ENCODE measurements around the gene AGO3. TPM values are rescaled to one million over a fixed set of nuclear protein-coding genes. Genes with fewer than 3 reads are reported as not detected.
"Not testable (repeated sequence)": the region's sequence is repeated elsewhere in the genome, so short reads cannot be mapped to it uniquely, and the experiment has no call there.

The AGO3 gene
- total and polyA plus RNA-seq, 5 donors from 2014 or later, result 8.1 to 36.7 (median 9.6) TPM

DNA sequence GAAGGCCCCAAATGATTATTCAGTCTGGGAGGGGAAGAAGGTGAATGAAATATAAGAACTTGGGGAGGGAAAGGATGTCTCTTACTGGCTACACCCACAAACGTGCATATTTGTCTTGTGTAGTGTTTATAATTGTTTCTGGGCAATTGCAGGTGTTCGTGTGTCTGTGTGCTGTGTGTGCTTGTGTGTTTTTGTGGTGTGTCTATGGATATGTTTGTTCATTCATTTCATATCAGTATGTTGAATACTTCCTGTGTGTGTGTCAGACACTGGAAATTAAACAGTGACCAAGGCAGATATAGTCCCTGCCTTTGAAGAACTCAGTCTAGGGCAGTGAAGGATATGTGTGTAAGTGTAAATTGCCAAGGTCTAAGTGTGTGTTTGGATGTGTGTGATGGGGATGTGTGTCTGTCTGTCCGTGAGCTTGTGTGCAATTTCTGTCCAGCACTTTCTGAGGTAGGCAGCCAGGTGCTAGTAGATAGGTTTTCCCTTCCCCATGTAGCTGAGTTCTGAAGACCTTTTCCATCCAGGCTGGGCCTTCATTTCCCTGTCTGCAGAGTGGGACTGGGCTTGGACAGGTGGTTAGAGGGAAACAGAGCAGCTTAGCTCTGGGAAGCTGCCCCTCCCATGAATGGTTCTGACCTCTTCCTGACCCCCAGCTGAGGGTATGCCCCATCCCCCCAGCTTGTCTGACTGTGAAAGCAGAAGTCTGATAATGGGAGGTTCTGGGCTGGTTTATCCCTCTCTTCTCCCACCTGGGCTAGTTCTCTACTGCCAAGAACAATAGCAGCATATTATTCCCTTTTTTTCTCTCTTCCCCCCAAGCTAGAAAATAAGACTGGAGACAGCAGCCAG is 44.1 kb upstream of the AGO3 start:
- peaks cover 22% of the 10 kb centered on the region for H3K36me3 ChIP-seq (ENCODE audit: control insufficient read depth, insufficient read depth, low read length)
- H3K27ac Mint-ChIP-seq, result peak overlapping the region in 2 of 3 donors; percentile 10 to 37
- DNase-seq, result no peak
- H3K4me1 Mint-ChIP-seq, result peaks cover 10 to 55% (median 26%) of the 10 kb centered on the region in 4 donors
- H3K27ac ChIP-seq (ENCODE audit: insufficient read depth, low read length, poor library complexity, severe bottlenecking), result no peak overlapping the region
- H3K4me3 ChIP-seq (ENCODE audit: low read depth, low read length), result no peak overlapping the region
- H3K27me3 ChIP-seq (ENCODE audit: control insufficient read depth, insufficient read depth, low read length), result peaks cover 5% of the 10 kb centered on the region
- no peaks in the 10 kb centered on the region for H3K9me3 Mint-ChIP-seq
- ATAC-seq (ENCODE audit: low read depth in 2 of 2), result no peak
- H3K27me3 Mint-ChIP-seq, result peaks cover 6% of the 10 kb centered on the region
- H3K9me3 ChIP-seq (ENCODE audit: control insufficient read depth in 2 of 2, low read length in 2 of 2), result no peaks in the 10 kb centered on the region
- peaks cover 20% of the 10 kb centered on the region for H3K36me3 Mint-ChIP-seq
- peaks cover 44% of the 10 kb centered on the region for H3K4me1 ChIP-seq (ENCODE audit: control insufficient read depth, insufficient read depth, low read length, poor library complexity, severe bottlenecking)
- H3K4me3 Mint-ChIP-seq, result peak overlapping the region in 3 of 4 donors; percentile 2 to 31 (median 23)

DNA sequence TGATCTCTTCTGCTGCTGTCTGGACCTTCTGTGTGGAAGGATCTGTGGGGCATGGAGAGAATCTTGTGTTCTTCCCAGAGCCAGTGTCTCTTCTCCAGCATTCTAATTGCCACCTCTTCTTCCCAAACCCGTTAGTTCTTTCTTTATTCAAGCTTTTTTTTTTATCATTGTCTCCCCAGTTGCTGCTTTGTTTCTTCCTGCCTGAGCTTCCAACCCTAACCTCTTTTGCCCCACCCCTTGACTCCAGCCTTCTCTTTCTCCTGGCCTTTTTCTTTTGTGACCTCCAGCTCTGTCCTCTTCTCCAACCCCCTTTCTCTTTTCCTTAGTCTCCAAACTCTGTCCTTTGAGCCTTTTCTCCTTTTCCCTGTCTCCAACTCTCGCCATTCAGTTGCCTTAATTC is 43.4 kb upstream of the AGO3 start:
- Histone ChIP-seq H3K4me1 (ENCODE audit: control insufficient read depth, insufficient read depth, low read length, poor library complexity, severe bottlenecking) (peaks cover 43% of the 10 kb centered on the region), H3K27ac (ENCODE audit: insufficient read depth, low read length, poor library complexity, severe bottlenecking) (no peak overlapping the region), H3K4me3 (ENCODE audit: low read depth, low read length) (no peak overlapping the region), H3K36me3 (ENCODE audit: control insufficient read depth, insufficient read depth, low read length) (peaks cover 29% of the 10 kb centered on the region), H3K9me3 (ENCODE audit: control insufficient read depth in 2 of 2, low read length in 2 of 2) (no peaks in the 10 kb centered on the region), H3K27me3 (ENCODE audit: control insufficient read depth, insufficient read depth, low read length) (no peaks in the 10 kb centered on the region)
- no peak for ATAC-seq (ENCODE audit: low read depth in 2 of 2)
- no peak for DNase-seq
- Mint-ChIP-seq H3K4me1 (peaks cover 10 to 48% (median 22%) of the 10 kb centered on the region in 4 donors), H3K4me3 (peak overlapping the region in 3 of 4 donors; percentile 23 to 48 (median 41)), H3K27ac (peak overlapping the region; percentile 5 to 37 (median 10)), H3K36me3 (peaks cover 25% of the 10 kb centered on the region), H3K9me3 (no peaks in the 10 kb centered on the region), H3K27me3 (peaks cover 3% of the 10 kb centered on the region)

DNA sequence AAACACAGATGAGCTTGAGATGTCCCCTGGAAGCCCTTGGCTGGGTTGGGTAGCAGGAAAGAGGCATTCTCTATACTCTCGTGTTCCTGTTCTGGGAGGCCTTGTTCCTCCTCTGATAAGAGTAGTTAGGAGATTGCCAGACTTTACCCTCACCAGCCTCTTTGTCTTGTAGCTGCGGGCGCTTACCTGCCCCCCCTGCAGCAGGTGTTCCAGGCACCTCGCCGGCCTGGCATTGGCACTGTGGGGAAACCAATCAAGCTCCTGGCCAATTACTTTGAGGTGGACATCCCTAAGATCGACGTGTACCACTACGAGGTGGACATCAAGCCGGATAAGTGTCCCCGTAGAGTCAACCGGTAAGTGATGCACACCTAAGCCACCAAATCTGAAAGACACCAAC is 42.6 kb upstream of the AGO3 start:
- Mint-ChIP-seq H3K4me3 (no peak overlapping the region), H3K9me3 (no peaks in the 10 kb centered on the region), H3K27me3 (no peaks in the 10 kb centered on the region), H3K36me3 (peaks cover 25% of the 10 kb centered on the region), H3K4me1 (peaks cover 10 to 44% (median 20%) of the 10 kb centered on the region in 4 donors), H3K27ac (no peak overlapping the region)
- Histone ChIP-seq H3K27me3 (ENCODE audit: control insufficient read depth, insufficient read depth, low read length) (no peaks in the 10 kb centered on the region), H3K4me1 (ENCODE audit: control insufficient read depth, insufficient read depth, low read length, poor library complexity, severe bottlenecking) (peaks cover 39% of the 10 kb centered on the region), H3K27ac (ENCODE audit: insufficient read depth, low read length, poor library complexity, severe bottlenecking) (no peak overlapping the region), H3K4me3 (ENCODE audit: low read depth, low read length) (no peak overlapping the region), H3K36me3 (ENCODE audit: control insufficient read depth, insufficient read depth, low read length) (peaks cover 35% of the 10 kb centered on the region), H3K9me3 (ENCODE audit: control insufficient read depth in 2 of 2, low read length in 2 of 2) (no peaks in the 10 kb centered on the region)
- DNase-seq (no peak), ATAC-seq (ENCODE audit: low read depth in 2 of 2) (no peak)

DNA sequence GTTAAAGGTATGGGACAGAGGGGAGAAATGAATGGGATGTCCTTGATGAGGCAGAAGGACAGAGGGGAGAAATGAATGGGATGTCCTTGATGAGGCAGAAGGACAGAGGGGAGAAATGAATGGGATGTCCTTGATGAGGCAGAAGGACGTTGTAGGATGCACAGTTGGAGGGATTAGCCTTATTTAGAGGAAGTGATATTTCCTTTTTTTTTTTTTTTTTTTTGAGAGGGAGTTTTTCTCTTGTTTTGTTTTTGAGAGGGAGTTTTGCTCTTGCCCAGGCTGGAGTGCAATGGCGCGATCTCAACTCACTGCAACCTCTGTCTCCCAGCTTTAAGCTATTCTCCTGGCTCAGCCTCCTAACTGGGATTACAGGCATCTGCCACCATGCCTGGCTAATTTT is 41.9 kb upstream of the AGO3 start:
- DNase-seq; H3K4me3 Mint-ChIP-seq; H3K9me3 ChIP-seq (ENCODE audit: control insufficient read depth in 2 of 2, low read length in 2 of 2); H3K9me3 Mint-ChIP-seq; H3K27me3 Mint-ChIP-seq; ATAC-seq (ENCODE audit: low read depth in 2 of 2); H3K27me3 ChIP-seq (ENCODE audit: control insufficient read depth, insufficient read depth, low read length); H3K4me3 ChIP-seq (ENCODE audit: low read depth, low read length); H3K27ac ChIP-seq (ENCODE audit: insufficient read depth, low read length, poor library complexity, severe bottlenecking): not testable (repeated sequence)
- Mint-ChIP-seq H3K36me3 (peaks cover 28% of the 10 kb centered on the region), H3K4me1 (peaks cover 10 to 40% (median 20%) of the 10 kb centered on the region in 4 donors), H3K27ac (peak overlapping the region in 1 of 3 donors; percentile 57)
- peaks cover 32% of the 10 kb centered on the region for H3K4me1 ChIP-seq (ENCODE audit: control insufficient read depth, insufficient read depth, low read length, poor library complexity, severe bottlenecking)
- H3K36me3 ChIP-seq (ENCODE audit: control insufficient read depth, insufficient read depth, low read length), result peaks cover 42% of the 10 kb centered on the region

DNA sequence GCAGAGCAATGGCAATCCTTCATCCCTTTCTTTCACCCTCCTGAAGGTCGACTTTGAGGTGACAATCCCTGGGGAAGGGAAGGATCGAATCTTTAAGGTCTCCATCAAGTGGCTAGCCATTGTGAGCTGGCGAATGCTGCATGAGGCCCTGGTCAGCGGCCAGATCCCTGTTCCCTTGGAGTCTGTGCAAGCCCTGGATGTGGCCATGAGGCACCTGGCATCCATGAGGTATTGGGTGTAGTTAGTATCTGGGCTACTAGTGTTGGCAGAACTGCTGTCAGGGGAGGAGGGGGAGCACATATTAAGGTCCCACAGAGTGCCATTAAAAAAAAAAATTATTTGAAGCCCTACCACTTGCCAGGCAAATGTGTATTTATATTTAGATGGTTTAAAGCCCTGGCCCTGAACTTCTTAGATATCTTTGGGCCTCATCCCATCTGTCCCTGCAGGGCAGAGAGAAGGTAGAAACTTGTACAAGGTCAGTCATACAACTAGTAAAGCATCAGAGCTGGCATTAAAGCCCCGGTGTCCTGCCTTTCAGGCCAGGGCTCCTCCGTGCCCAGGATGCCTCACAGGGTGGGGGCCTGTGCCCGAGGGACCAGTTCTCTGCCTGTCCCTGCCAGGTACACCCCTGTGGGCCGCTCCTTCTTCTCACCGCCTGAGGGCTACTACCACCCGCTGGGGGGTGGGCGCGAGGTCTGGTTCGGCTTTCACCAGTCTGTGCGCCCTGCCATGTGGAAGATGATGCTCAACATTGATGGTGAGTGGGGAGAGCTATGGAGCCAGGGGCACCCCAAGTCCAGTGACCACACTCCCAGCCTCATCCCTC is 37.6 kb upstream of the AGO3 start:
- Histone ChIP-seq H3K4me3 (ENCODE audit: low read depth, low read length) (no peak overlapping the region), H3K27ac (ENCODE audit: insufficient read depth, low read length, poor library complexity, severe bottlenecking) (no peak overlapping the region), H3K27me3 (ENCODE audit: control insufficient read depth, insufficient read depth, low read length) (no peaks in the 10 kb centered on the region), H3K9me3 (ENCODE audit: control insufficient read depth in 2 of 2, low read length in 2 of 2) (no peaks in the 10 kb centered on the region), H3K36me3 (ENCODE audit: control insufficient read depth, insufficient read depth, low read length) (peaks cover 72% of the 10 kb centered on the region), H3K4me1 (ENCODE audit: control insufficient read depth, insufficient read depth, low read length, poor library complexity, severe bottlenecking) (no peaks in the 10 kb centered on the region)
- peak overlapping the region in 1 of 4 donors; percentile 23 for H3K4me3 Mint-ChIP-seq
- no peak for ATAC-seq (ENCODE audit: low read depth in 2 of 2)
- H3K9me3 Mint-ChIP-seq, result no peaks in the 10 kb centered on the region
- H3K27me3 Mint-ChIP-seq, result no peaks in the 10 kb centered on the region
- peaks cover 0 to 8% (median 3%) of the 10 kb centered on the region in 4 donors for H3K4me1 Mint-ChIP-seq
- H3K27ac Mint-ChIP-seq, result peak overlapping the region in 1 of 3 donors; percentile 32
- DNase-seq, result no peak
- H3K36me3 Mint-ChIP-seq, result peaks cover 46% of the 10 kb centered on the region

DNA sequence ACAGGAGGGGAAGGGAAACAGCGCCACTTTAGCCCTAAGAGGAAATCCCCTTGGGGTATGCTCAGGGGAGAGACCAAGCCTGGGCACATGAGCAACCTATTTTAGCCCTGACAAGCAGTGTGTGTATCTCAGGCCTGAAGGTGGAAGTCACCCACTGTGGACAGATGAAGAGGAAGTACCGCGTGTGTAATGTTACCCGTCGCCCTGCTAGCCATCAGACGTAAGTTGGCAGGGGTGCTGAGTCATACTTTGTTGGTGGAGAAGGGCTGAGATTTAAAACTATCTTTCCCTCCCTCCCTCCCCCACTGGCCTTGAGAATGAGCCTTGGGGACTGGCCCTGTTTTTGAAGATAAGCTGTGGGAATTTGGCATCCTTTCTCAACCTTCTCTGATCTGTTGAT is 36.7 kb upstream of the AGO3 start:
- Mint-ChIP-seq H3K4me1 (peaks cover 0 to 4% (median 2%) of the 10 kb centered on the region in 4 donors), H3K9me3 (no peaks in the 10 kb centered on the region), H3K27me3 (no peaks in the 10 kb centered on the region), H3K27ac (no peak overlapping the region), H3K4me3 (no peak overlapping the region), H3K36me3 (peaks cover 46% of the 10 kb centered on the region)
- no peak for DNase-seq
- H3K36me3 ChIP-seq (ENCODE audit: control insufficient read depth, insufficient read depth, low read length), result peaks cover 72% of the 10 kb centered on the region
- H3K27ac ChIP-seq (ENCODE audit: insufficient read depth, low read length, poor library complexity, severe bottlenecking), result no peak overlapping the region
- H3K9me3 ChIP-seq (ENCODE audit: control insufficient read depth in 2 of 2, low read length in 2 of 2), result no peaks in the 10 kb centered on the region
- no peaks in the 10 kb centered on the region for H3K27me3 ChIP-seq (ENCODE audit: control insufficient read depth, insufficient read depth, low read length)
- peak; percentile 69 to 71 for ATAC-seq (ENCODE audit: low read depth in 2 of 2)
- no peak overlapping the region for H3K4me3 ChIP-seq (ENCODE audit: low read depth, low read length)
- no peaks in the 10 kb centered on the region for H3K4me1 ChIP-seq (ENCODE audit: control insufficient read depth, insufficient read depth, low read length, poor library complexity, severe bottlenecking)

DNA sequence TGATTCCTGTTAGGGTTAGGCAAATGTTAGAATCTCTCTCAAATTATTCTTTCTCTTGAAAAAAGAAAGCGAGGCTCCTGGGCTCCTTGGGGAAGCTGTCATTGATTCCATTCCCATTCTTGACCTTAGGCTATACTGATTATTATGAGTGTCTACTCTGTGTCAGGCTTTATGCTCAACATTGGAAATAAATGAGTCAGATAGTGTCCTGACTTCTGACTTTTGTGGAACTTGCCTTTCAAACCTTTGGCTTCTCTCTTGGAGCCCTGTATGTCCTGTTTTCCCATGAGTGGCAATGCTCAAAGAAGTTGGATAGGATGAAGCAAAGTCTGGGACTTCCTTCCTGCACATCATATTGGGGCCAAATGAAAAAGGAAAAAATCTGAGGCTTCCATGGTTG is 36.2 kb upstream of the AGO3 start:
- Mint-ChIP-seq H3K9me3 (no peaks in the 10 kb centered on the region), H3K4me1 (peaks cover 0 to 4% (median 2%) of the 10 kb centered on the region in 4 donors), H3K4me3 (no peak overlapping the region), H3K36me3 (peaks cover 47% of the 10 kb centered on the region), H3K27ac (no peak overlapping the region), H3K27me3 (no peaks in the 10 kb centered on the region)
- no peaks in the 10 kb centered on the region for H3K4me1 ChIP-seq (ENCODE audit: control insufficient read depth, insufficient read depth, low read length, poor library complexity, severe bottlenecking)
- no peak overlapping the region for H3K4me3 ChIP-seq (ENCODE audit: low read depth, low read length)
- H3K27me3 ChIP-seq (ENCODE audit: control insufficient read depth, insufficient read depth, low read length), result no peaks in the 10 kb centered on the region
- ATAC-seq (ENCODE audit: low read depth in 2 of 2) (no peak), DNase-seq (no peak)
- no peaks in the 10 kb centered on the region for H3K9me3 ChIP-seq (ENCODE audit: control insufficient read depth in 2 of 2, low read length in 2 of 2)
- no peak overlapping the region for H3K27ac ChIP-seq (ENCODE audit: insufficient read depth, low read length, poor library complexity, severe bottlenecking)
- peaks cover 75% of the 10 kb centered on the region for H3K36me3 ChIP-seq (ENCODE audit: control insufficient read depth, insufficient read depth, low read length)

All from CD4-positive, CD25-positive, alpha-beta regulatory T cell (primary cell).